ENCODE results near the gene CPSF4L.

GRCh38 chr17:73214851-73215250 is 46.8 kb downstream of the CPSF4L start:
- no peak for TF ChIP-seq POLR2A (IDR thresholded peaks at IDR 0.05; ENCODE audit: low read length)
- TF ChIP-seq GATA1 (IDR thresholded peaks at IDR 0.05; ENCODE audit: low read depth, low read length): no peak
